Adrenal gland (tissue), 12 donors: ENCODE results near the gene FSTL5. TPM values are rescaled to one million over a fixed set of nuclear protein-coding genes. Genes with fewer than 3 reads are reported as not detected.

Source experiments
- DNase-seq, 7 donors: peaks; one replicate each; pipeline ENCODE4 v3.0.0-alpha.2; 2019 to 2020
- H3K27ac ChIP-seq, 5 donors: fragments of 200-600 bp; sonication (generic) in 4 of 5; 1 replicate in 3 of 5; 2 replicates in 2 of 5; pipeline versions ENCODE4 v1.5.1 to v1.8.0; 2016 to 2020; ENCODE audit warnings: mild to moderate bottlenecking in 1 of 5
- H3K27me3 ChIP-seq: fragments of 200-600 bp; 2 replicates; pipeline ENCODE4 v1.8.0; 2021
- H3K36me3 ChIP-seq, 2 donors: fragments of 200-600 bp; replicated peaks in 1 of 2; 1 replicate in 1 of 2; 2 replicates in 1 of 2; pipeline versions ENCODE4 v1.5.1 to v1.8.0; 2018 to 2022
- H3K4me1 ChIP-seq, 2 donors: fragments of 200-600 bp; replicated peaks in 1 of 2; 1 replicate in 1 of 2; 2 replicates in 1 of 2; pipeline versions ENCODE4 v1.5.1 to v1.8.0; 2018 to 2021
- H3K4me3 ChIP-seq, 4 donors: fragments of 200-600 bp; sonication (generic) in 3 of 4; one replicate each; pipeline ENCODE4 v1.5.1; 2016 to 2018
- H3K9me3 ChIP-seq, 3 donors: fragments of 200-600 bp; sonication (generic) in 1 of 3; replicated peaks in 1 of 3; 1 replicate in 2 of 3; 2 replicates in 1 of 3; pipeline versions ENCODE4 v1.5.1 to v1.8.0; 2016 to 2021
- CTCF ChIP-seq, 6 experiments: fragments of 450-650 bp in 4 of 6; fragments of 200-600 bp in 2 of 6; sonication (generic) in 1 of 6; IDR thresholded peaks; 1 replicate in 5 of 6; 2 replicates in 1 of 6; pipeline versions ENCODE4 v1.5.1 to v1.8.0; 2016 to 2021; ENCODE audit warnings: antibody characterized with exemption in 6 of 6, mild to moderate bottlenecking in 2 of 6, moderate library complexity in 1 of 6
- POLR2A ChIP-seq, 2 donors: fragments of 450-650 bp; IDR thresholded peaks; one replicate each; pipeline ENCODE4 v1.6.1; 2017; ENCODE audit warnings: antibody characterized with exemption in 2 of 2, mild to moderate bottlenecking in 2 of 2, moderate library complexity in 1 of 2
- WGBS, 4 donors: extraction: QIAGEN DNeasy Blood & Tissue Kit in 2 of 4; methylation state at CpG; one replicate each; pipeline versions ENCODE4 v1.1.5 to v1.1.7; 2013 to 2017; 5-methylcytosine and 5-hydroxymethylcytosine counted together
- intact Hi-C, 2 donors: fragments of 100-400 bp; cut with DNase I; formaldehyde crosslinking; loops; one replicate each; pipeline versions ENCODE4 v1.14.1 to v1.15.0; 2022 to 2023
- polyA plus RNA-seq, 3 donors: library from polyadenylated mRNA; stranded (reverse); fragments of 200-250 nt in 2 of 3; fragments of 350-450 nt in 1 of 3; fragmentation: Illumina TruSeq in 1 of 3; extraction: RNeasy Lipid Tissue Mini Kit (QIAGEN cat#74804) in 1 of 3; gene quantifications; one replicate each; pipeline ENCODE4 v1.2.3, GENCODE V29; 2013 to 2014
- total RNA-seq, 9 donors: library from RNA; depleted of rRNA in 4 of 9; stranded (reverse); fragments of >200 nt in 4 of 9; fragments of 120-200 nt in 1 of 9; fragmentation: NEBNext Ultra II Directional in 1 of 9; extraction: Animal tissue kit (Norgen Biotek cat#: 25700) in 1 of 9; gene quantifications; one replicate each; pipeline versions ENCODE4 v1.1.0 to v1.2.4, GENCODE V29; 2013 to 2023
- donor health status: healthy with polysubstance abuse.
- donor health status: Bipolar disorder and iron deficiency.
- donor health status: DM: yes; HTN: yes; CAD: no.
- donor health status: DM: no; HTN: no; CAD: no.
- donor health status: DM: no; HTN: no; CAD: no.
- donor health status: DM: yes; HTN: yes; CAD: no.

Gene FSTL5
- total and polyA plus RNA-seq, 12 donors, result 0.10 to 7.7 (median 0.64) TPM; not detected in 3

DNA sequence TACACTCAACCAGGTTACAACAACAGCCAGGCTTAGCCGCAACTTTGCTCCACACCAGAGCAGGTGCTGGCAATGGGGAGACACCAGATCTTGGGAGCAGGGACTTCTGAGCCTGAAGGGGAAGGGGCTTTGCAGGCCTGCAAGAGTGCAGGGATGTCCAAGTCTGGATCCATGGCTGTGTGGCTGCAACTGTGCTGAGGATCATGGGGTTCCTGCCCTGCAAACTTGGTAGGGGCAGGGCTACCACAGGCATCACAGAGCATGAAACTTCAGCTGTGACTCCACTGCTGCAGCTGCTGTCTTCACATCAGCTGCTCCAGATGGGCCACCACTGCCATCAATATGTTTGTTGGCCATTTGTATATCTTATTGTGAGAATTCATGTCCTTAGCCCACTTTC lies 340.4 kb downstream of the FSTL5 start:
- 86 to 100% (median 99%) methylated on average over 1 of the region's 1 CpG for whole genome bisulfite sequencing, 4 donors
- DNase-seq, result no peak

GRCh38 chr4:161822174-161822573 lies 341.6 kb downstream of the FSTL5 start:
- 92 to 100% (median 100%) methylated on average over 1 of the region's 1 CpG for WGBS, 4 donors
- Histone ChIP-seq H3K9me3 (no peaks in the 10 kb centered on the region), H3K27me3 (no peaks in the 10 kb centered on the region), H3K27ac (no peak overlapping the region), H3K36me3 (no peaks in the 10 kb centered on the region), H3K4me1 (no peaks in the 10 kb centered on the region), H3K4me3 (no peak overlapping the region)
- no peak for TF ChIP-seq CTCF (IDR thresholded peaks at IDR 0.05)
- TF ChIP-seq POLR2A (IDR thresholded peaks at IDR 0.05), result no peak
- DNase-seq, result no peak
- intact Hi-C loops, result no loop called here

More for the DNA sequence above, 340.4 kb downstream of the FSTL5 start:
- Histone ChIP-seq H3K4me1 (no peaks in the 10 kb centered on the region), H3K9me3 (no peaks in the 10 kb centered on the region), H3K27ac (no peak overlapping the region), H3K27me3 (no peaks in the 10 kb centered on the region), H3K36me3 (no peaks in the 10 kb centered on the region), H3K4me3 (no peak overlapping the region)
- intact Hi-C loops, result no loop called here
- TF ChIP-seq POLR2A (IDR thresholded peaks at IDR 0.05) (no peak), CTCF (IDR thresholded peaks at IDR 0.05) (no peak)

GRCh38 chr4:161817914-161818313 lies 345.9 kb downstream of the FSTL5 start:
- no peak for DNase-seq
- no peaks in the 10 kb centered on the region for H3K36me3 ChIP-seq
- intact Hi-C loops, result no loop called here
- H3K4me1 ChIP-seq, result no peaks in the 10 kb centered on the region
- WGBS, 4 donors, result 47 to 79% (median 75%) methylated on average over 4 to 11 of the region's 11 CpGs
- H3K9me3 ChIP-seq, result no peaks in the 10 kb centered on the region
- no peak for TF ChIP-seq CTCF (IDR thresholded peaks at IDR 0.05)
- TF ChIP-seq POLR2A (IDR thresholded peaks at IDR 0.05), result no peak
- no peak overlapping the region for H3K4me3 ChIP-seq
- H3K27ac ChIP-seq, result no peak overlapping the region
- no peaks in the 10 kb centered on the region for H3K27me3 ChIP-seq

DNA sequence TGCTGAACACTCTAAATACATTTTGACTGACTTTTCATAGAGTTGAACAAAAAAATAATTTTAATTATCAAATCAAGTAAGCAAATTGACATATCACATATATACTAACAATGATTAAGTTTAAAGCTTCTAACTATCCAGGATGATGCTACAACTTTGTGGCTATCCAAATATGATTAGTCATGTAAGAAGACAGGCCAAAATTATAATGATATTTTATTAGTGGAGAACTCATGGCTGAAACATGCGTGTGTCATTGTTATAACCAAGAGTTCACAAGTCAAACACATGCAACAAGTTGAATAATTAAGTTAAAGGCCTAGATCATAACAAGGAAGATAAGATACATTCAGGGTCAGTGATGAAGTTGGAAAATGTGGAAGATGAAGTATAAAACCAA lies 346.8 kb downstream of the FSTL5 start:
- Histone ChIP-seq H3K36me3 (no peaks in the 10 kb centered on the region), H3K9me3 (no peaks in the 10 kb centered on the region), H3K27me3 (no peaks in the 10 kb centered on the region), H3K4me3 (no peak overlapping the region), H3K4me1 (no peaks in the 10 kb centered on the region), H3K27ac (no peak overlapping the region)
- TF ChIP-seq POLR2A (IDR thresholded peaks at IDR 0.05), result no peak
- intact Hi-C loops, result no loop called here
- WGBS, 4 donors, result 82 to 95% (median 93%) methylated on average over 1 of the region's 1 CpG
- no peak for DNase-seq

- no peaks in the 10 kb centered on the region for H3K27me3 ChIP-seq
- peaks cover 0 to 3% of the 10 kb centered on the region in 2 donors for H3K36me3 ChIP-seq
- WGBS, 4 donors, result 70 to 94% (median 80%) methylated on average over 1 of the region's 1 CpG
- no peaks in the 10 kb centered on the region for H3K9me3 ChIP-seq
- no peak overlapping the region for H3K4me3 ChIP-seq
- DNase-seq, result no peak
- H3K4me1 ChIP-seq, result no peaks in the 10 kb centered on the region
- no peak overlapping the region for H3K27ac ChIP-seq
- intact Hi-C loops, result no loop called here
- TF ChIP-seq POLR2A (IDR thresholded peaks at IDR 0.05) (no peak), CTCF (IDR thresholded peaks at IDR 0.05) (no peak)
Measured at GRCh38 chr4:161815841-161816240, 348.0 kb downstream of the FSTL5 start.
